RCC 7860 (cell line): ENCODE data around the gene PITPNC1.
"Not testable (repeated sequence)": the region's sequence is repeated elsewhere in the genome, so short reads cannot be mapped to it uniquely, and the experiment has no call there.

Experiments
- DNase-seq: peaks from one replicate; pipeline ENCODE4 v3.0.0-alpha.2; 2015; ENCODE audit warnings: low spot score
- FAIRE-seq: peaks from 2 replicates; lab custom pipeline; 2012; peaks lifted over from hg19 to GRCh38; lab: Jason Lieb, UNC

The PITPNC1 gene

DNA sequence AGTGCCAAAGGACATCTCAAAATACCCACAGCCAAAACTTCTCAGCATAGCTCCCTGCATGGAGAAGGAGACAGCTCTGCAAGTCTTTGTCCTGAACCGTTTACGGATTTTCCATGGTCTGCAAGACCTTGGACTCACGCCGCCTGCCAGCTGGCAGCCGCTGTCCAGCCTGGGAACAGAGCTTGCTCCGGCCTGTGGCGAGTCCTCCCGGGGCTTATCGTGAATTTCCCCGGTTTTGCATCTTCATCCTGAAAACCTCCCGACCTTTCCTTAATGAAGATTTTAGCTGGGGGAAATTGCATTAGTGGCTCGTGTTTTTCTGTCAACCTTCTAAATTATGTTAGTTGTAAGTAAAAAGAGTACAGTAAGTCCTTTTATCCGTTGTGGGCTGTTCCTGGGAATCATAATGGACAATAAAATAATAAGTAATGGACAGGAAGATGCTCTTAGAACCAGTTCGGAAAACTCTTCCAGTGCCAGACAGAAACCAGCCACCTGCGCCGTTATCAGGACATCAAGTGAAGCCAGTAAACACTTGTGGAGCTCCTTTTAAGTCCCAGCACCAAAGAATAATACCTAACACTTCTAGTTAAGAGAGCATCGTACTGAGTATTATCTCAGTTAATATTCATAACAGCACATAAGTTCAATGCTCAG lies 228.3 kb downstream of the PITPNC1 start:
- FAIRE-seq: no peak
- DNase-seq: no peak

DNA sequence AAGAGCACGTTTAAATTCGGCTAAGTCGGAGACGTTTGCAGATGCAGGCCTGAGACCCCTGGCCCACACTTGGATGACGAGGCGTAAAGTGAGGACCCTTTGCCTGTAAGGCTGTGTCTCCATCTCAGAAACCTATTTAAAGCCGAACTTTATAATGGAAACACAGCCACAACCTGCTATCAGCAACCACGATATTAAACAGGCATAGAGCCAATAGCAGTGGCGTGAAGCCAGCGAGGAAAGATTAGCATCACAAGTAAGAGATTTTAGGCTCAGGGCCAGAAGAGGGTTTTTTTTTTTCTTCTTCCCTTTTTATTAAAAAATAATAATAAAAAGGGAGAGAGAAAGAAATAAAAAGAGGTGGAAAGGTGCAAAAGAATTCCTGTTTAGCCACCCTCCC lies 229.4 kb downstream of the PITPNC1 start:
- FAIRE-seq (no peak), DNase-seq (no peak)

DNA sequence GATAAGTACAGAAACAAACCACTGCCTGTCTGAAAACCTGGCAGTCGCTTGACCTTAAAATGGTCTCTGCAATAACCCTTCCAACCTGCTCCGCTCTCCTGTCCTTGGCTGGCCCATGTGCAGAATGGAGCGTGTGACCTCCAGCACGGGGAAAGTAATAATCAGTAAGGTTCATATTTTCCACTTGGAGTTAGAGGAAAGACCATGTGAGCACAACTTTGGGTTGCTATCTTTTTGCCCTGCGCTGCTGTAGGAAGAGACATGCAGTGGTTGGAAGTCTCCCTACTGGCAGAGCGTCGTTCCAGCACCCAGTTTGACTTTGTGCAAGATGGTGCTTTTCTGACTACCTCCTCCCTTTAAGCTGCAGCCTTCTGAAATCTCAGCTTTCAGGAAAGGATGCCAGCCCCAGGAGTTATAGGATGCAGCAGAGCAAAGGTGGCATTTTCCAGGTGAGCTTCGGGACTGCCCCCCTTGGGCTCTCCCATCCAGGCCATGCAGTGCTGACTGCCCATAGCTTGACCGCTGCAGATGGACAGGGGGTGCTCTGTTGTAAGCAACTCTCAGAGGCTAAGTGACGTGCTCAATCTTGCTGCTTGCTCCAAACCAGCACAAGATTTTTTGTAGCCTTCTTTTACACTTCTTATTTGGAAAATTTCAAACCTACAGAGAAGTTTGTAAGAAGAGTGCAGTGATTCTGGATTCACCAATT lies 230.0 kb downstream of the PITPNC1 start:
- no peak for FAIRE-seq
- no peak for DNase-seq

DNA sequence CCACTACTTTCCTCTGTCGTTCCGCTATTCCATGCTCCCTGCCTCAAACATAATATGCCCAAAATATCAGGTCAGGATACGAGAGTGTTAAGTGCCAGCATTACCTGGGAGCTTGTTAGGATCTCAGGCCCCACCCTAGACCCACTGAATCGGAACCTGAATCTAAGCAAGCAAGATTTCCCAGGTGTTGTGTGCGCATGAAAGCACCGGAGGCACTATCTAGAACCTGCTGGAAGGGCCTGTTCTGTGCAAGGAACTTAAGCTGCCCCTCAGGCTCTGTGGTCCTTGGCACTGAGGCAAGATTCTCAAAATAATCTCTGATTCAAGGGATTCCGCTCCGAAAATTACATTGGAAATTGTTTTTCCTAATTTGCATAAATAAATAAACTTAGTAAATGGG lies 233.0 kb downstream of the PITPNC1 start:
- DNase-seq (no peak), FAIRE-seq (no peak)

DNA sequence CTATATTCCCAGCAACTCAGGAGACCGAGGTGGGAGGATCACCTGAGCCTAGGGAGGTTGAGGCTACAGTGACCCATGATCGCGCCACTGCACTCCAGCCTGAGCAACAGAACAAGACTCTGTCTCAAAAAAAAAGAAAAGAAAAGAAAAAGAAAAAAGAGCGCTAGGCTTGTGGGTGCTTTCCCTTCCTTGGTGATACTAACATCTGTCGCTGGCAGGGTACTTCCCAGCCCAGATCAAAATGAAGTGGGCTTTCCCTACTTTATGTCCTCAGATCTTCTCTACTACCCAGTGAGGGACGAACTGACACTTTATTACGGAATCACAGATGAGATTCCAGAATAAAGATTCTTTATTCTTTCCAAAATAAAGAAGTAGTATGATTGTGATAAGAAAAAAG lies 236.9 kb downstream of the PITPNC1 start:
- no peak for FAIRE-seq

DNA sequence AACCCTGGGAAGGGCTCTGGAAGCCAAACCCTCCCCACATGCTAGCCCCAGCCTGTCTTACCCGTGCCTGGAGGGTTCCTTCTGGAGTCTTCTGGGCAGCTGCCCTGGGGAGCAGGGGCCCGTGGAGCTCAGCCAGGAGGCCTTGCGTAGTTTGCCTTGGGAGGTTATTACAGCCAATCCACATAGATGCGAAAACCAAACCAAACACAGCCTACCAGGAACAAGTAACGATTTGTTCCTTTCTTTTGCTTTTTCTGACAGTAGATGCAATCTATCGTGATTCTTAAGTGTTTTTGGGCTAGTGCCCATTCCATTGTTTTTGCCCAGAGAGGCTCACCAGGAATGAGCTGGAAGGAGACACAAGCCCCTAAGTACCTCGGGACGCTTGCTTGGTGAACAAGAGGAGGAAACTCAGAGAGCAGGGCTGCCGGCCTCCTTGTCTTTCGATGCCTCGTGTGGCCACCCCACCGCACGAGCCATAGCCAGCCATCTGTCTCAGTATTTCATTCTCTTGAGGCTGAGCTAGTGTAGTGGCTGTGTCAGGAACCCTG lies 238.0 kb downstream of the PITPNC1 start:
- DNase-seq (no peak), FAIRE-seq (no peak)

More for the DNA sequence above, 236.9 kb downstream of the PITPNC1 start:
- DNase-seq: no peak

DNA sequence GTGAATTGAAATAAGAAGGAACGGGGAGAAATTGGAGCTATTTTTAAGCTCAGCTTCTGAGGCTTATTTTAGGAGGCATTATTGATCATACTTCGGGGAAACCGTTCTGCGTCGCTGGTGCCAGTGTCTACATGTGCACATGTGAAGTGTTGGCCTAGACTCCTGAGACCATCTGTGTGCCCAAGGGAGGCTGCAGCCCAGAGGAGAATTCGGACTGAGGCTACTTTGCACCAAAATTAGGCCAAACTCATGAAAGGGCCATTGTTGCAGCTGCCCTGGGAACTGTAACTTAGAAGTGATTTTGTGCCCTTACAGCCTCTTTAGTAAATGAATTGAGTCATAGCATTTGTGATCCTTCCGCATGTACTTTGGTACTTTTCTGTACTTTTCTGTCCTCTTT lies 238.7 kb downstream of the PITPNC1 start:
- FAIRE-seq (no peak), DNase-seq (no peak)

DNA sequence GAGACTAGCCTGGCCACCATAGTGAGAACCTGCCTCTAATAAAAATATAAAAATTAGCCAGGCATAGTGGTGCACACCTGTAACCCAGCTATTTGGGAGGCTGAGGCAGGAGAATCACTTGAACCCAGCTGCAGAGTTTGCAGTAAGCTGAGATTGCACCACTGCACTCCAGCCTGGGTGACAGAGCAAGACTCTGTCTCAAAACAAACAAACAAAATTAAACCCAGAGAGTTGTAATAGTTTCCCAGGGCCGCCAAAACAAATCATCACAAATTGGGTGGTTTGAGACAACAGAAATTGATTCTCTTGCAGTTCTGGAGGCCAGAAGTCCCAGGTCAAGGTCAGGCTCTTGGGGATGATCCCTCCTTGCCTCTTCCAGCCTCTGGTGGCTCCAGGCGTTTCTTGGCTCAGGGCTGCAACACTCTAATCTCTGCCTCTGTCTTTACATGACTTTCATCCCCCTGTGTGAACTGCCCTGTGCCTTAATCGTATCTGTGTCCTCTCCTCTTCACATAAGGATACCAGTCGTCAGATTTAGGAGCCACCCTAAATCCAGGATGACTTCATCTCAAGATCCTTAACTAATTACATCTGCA lies 240.3 kb downstream of the PITPNC1 start:
- FAIRE-seq (no peak), DNase-seq (no peak)

DNA sequence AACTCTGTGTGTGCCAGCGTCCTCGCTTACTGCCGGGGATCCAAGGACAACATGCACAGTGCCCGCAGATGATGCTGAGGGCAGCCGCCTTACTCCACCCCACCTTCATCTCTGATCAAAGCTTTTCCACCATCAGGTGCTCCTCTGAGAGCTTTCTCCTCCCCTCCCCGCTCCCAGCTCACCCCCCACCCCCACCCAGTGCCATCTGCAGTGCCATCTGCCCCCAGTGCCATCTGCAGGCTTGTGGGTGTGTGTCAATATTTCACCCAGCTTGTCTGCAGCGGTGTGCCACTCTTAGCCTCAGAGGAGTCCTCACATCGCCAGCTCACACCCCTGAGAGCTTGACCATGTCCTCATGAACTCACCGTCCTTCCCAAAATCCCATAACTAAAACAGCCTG lies 242.5 kb downstream of the PITPNC1 start:
- FAIRE-seq (no peak), DNase-seq (no peak)

DNA sequence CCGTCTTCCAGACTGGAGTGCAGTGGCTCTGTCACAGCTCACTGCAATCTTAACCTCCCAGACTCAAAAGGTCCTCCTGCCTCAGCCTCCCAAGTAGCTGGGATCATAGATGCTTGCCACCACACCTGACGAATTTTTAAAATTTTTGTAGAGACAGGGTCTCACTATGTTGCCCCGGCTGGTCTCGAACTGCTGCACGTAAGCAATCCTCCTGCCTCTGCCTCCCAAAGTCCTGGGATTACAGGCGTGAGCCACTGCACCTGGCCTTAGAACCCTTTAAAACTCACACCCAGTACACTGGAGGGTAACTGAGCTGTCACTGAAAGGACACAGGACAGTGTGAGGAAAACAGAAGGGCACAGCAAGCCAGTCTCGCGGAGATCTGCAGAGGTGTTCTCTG lies 243.0 kb downstream of the PITPNC1 start:
- DNase-seq (no peak), FAIRE-seq (no peak)

DNA sequence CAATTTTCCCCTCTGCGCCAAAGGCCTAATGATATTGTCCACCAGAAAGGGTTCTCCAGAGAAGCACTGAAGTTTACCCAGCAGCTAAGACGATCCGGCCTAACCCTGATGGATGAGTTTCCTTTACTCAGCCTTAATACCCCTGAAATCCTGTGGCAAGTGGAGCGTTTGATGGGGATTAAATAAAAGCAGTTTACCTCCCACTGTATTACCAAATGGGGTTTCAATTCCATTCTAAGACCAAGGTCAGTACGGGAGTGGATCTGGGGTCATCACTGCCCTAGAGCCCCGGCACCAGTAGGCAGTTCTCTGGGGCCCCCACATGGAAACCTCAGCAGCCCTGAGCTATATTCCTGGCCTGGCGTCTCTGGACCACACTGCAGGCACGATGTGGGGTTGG lies 243.6 kb downstream of the PITPNC1 start:
- no peak for DNase-seq
- FAIRE-seq: no peak

DNA sequence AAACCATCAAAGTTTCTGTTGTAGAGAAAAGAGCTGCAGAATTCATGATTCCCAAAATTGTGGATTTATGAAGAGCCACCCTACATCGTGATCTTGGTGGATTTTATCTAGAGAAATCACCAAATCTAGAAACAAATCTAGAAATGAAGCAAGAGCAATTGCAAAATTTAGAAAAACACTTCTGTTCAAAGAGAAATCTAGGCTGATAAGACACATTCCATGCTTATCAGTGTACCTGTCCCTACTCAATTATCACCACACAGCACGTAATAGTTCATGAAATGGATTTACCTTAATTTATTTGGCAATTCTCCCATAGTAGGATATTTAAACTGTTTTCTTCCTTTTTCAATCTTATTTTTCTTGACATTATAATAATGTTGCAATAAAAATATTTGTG lies 246.7 kb downstream of the PITPNC1 start:
- FAIRE-seq: no peak
- DNase-seq: no peak

DNA sequence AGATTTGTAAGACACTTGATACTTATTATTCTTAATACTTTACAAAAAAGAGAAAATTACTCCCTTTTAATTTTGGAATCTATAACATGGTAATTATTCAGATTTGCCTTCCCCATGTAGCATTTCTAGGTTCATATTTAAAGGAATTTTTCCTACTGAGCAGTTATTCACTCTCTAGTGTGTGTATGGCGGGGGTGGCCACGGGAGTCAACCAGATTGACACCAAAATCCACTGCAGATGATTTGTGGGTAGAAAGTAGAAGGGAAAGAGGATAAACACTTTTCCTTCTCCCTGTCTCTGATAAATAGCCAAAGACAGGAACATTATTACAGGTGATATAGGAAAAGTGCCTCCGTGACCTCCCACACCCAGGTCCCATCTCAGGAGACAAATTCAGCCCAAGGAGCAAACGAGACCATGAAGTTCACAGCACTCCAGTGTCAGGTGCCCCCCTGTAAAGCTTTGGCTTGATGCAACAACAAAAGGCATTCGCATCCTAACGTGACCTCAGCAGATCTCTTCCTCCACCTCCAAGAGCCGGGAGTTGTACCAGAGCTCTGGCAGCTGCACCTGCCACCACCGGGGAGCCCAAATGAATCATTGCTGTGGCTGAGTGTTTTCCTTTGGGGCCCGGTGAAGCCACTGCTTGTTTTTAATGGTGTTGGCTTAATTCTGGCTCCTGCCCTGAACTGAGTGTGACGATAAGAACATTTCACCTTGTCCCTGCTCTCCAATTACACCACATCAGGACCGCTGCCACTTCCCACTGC lies 248.0 kb downstream of the PITPNC1 start:
- DNase-seq: no peak
- no peak for FAIRE-seq

DNA sequence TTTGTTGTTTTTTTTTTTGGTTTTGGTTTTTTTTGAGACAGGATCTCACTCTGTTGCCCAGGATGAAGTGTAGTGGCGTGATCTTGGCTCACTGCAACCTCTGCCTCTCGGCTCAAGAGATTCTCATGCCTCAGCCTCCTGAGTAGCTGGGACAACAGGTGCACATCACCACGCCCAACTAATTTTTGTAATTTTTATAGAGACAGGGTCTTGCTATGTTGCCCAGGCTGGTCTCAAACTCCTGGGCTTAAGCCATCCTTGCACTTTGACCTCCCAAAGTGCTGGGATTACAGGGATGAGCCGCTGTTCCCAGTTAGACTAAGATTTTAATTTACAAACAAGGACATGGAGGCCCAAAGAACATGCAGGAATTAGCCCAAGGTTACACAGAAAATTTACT lies 248.9 kb downstream of the PITPNC1 start:
- DNase-seq (no peak), FAIRE-seq (no peak)

DNA sequence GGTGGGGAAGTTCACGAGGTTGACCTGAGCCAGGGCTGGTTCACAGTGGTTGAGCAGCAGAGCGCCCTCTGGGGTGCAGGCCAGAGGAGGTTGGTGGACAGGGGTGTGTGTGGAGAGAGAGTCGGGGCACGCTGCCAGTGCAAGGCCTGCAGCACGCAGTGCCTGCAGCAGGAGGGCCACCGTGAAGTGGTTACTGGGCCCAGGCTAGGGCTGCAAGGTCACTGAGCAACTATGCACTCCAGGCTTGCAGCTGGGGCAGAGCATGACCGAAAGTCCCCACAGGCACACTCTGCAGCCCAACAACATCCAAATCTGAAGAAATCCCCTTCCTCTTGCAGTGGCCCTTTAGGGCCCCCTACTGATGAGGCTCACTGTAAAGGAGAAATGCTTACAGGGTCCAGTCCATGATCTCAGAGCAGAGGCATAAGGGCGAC lies 251.5 kb downstream of the PITPNC1 start:
- no peak for DNase-seq
- no peak for FAIRE-seq

DNA sequence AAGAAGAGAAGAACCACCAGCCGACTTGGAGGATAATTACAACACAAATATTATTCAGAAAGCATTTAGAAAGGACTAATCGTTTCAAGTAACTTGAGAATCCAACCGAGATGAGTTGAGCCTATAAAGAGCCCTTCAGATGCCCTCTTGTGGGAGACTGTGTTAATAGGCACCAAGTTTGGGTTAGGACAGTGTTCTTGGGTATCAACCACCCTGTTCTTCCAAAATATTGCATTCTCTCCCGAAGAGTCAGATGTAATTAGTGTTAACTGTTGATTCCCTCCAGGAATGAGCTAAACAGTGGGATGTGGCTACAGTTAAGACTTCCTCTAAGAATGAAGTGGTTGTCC lies 252.9 kb downstream of the PITPNC1 start:
- no peak for DNase-seq
- FAIRE-seq: no peak

DNA sequence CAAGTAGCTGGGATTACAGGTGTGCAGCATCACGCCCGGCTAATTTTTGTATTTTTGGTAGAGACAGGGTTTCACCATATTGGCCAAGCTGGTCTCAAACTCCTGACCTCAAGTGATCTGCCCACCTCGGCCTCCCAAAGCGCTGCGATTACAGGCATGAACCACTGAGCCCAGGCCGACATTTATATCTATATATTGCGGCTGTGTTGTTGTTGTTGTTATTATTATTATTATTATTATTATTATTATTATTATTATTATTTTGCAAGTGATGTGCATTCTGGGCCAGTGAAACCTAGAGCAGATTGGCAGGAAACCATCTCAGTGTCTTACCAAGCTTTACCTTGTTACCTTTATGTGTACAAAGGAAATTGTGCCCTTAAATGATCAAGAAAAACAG lies 253.8 kb downstream of the PITPNC1 start:
- not testable (repeated sequence) for FAIRE-seq, DNase-seq

DNA sequence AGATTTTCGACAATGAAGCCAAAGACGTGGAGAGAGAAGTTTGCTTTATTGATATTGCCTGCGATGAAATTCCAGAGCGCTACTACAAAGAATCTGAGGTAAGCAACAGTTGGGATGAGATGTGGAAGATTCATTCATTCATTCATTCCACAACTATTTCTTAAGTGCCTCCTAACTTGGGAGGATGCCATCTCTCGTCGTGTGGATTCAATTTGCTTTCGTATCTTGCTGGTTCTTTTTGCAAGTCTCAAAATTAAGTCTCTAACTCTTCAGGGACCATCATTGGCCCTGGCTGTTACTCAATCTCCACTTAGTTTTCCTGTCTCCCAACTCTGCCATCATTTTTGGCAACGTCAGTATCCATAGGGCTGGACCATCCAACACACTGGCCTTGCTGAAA lies 255.1 kb downstream of the PITPNC1 start:
- FAIRE-seq: no peak
- no peak for DNase-seq

DNA sequence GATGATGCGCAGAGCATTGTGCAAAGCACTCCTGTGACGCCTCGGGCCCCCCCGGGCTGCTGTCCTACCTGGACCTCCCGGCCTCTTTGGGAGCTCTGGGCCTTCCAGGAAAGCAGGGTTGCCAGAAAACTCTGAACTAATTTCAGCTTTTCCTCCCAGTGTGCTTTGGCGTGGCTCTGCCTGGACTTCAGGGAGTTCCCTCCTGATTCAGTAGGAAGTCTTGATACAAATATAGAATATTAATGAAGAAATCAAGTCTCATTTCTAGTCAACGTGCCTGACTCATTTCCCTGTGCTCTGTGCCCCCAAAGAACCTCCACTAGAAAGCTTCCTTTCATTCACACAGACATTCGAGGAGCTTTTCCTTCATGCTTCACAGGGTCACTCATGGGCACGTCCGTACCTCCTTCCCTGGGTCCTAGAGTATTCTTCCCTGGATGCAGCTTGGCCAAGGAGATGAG lies 256.7 kb downstream of the PITPNC1 start:
- FAIRE-seq (no peak), DNase-seq (no peak)

DNA sequence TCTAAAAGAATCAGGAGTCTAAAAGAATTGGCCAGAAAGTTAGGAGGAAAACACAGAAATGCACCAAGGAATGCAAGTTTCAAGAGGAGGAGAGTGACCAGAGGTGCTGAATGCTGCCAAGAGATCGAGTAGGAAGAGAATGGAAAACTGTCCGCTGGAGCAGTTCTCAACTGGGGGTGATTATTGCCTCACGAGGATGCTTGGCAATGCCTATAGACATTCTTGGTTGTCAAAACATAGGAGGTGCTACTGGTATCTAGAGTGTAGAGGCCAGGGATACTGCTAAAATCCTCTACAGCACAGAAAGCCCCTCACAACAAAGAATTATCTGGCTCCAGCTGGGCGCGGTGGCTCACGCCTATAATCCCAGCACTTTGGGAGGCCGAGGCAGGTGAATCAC lies 258.6 kb downstream of the PITPNC1 start:
- FAIRE-seq (no peak), DNase-seq (no peak)

DNA sequence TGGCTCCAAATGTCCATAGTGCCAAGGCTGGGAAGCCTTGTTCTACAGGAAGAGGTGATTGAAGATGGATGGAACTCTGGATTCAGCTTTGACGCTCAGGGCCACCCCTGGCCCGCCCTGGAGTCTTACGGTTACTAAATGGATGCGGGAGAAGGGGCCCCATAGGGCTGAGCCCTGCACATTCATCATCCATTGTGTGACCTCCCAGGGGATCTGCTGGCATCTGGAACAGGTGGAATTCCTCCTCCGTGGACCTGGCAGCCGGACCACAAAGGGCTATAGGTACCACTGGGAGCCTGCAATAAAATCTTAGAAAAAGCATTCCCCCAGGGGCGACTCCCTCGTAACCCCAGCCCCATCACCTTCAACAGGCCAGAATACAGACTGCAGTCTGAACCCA lies 259.2 kb downstream of the PITPNC1 start:
- FAIRE-seq (no peak), DNase-seq (no peak)
